Activated CD8-positive, alpha-beta memory T cell treated with anti-CD3 and anti-CD28 coated beads, Interleukin-2, amount 10 ng/mL, durations not matched to agents 7 days and 5 days (primary cell): ENCODE data around the gene OPTN. TPM values are rescaled to one million over a fixed set of nuclear protein-coding genes. Genes with fewer than 3 reads are reported as not detected.
A peak's percentile ranks its signal among the peaks of the same experiment; 100 is the strongest.
"Not testable (repeated sequence)": the region's sequence is repeated elsewhere in the genome, so short reads cannot be mapped to it uniquely, and the experiment has no call there.

Experiments used
- ATAC-seq: fragments of 150-1000 bp; cut with Tn5 transposase; one replicate; pipeline ENCODE4 v1.10.0; 2021; ENCODE audit warnings: moderate library complexity
- CTCF ChIA-PET: fragments of 350-600 bp; sonication (Branson Sonifier 250); formaldehyde crosslinking; loops from one replicate; lab custom pipeline; 2021; ENCODE audit warnings: antibody characterized with exemption; lab: Charles Lee
- DNase-seq: peaks from one replicate; pipeline ENCODE4 v3.0.0-alpha.2; 2020
- H3K27ac Mint-ChIP-seq: one replicate; pipeline ENCODE4 v1.8.0; 2021; ENCODE audit warnings: mild to moderate bottlenecking, mixed read lengths
- H3K27me3 Mint-ChIP-seq: one replicate; pipeline ENCODE4 v1.8.0; 2021; ENCODE audit warnings: mixed read lengths
- H3K36me3 Mint-ChIP-seq: one replicate; pipeline ENCODE4 v1.8.0; 2021; ENCODE audit warnings: mild to moderate bottlenecking, mixed read lengths
- H3K4me1 Mint-ChIP-seq: one replicate; pipeline ENCODE4 v1.8.0; 2021; ENCODE audit warnings: mixed read lengths
- H3K4me3 Mint-ChIP-seq: one replicate; pipeline ENCODE4 v1.8.0; 2021; ENCODE audit warnings: mild to moderate bottlenecking, moderate library complexity, mixed read lengths
- H3K9me3 Mint-ChIP-seq: one replicate; pipeline ENCODE4 v1.8.0; 2022; ENCODE audit warnings: low read depth, mixed read lengths
- total RNA-seq, 2 experiments: library from RNA; stranded (reverse); gene quantifications; one replicate each; pipeline ENCODE4 v1.2.3, GENCODE V29; 2021

OPTN gene
- total RNA-seq, 2 experiments from 2014 or later: 111 to 112 TPM

GRCh38 chr10:13147161-13147560 lies 47.2 kb downstream of the OPTN start:
- Mint-ChIP-seq H3K9me3 (peaks cover 3% of the 10 kb centered on the region), H3K36me3 (peaks cover 25% of the 10 kb centered on the region), H3K27me3 (no peaks in the 10 kb centered on the region), H3K4me1 (no peaks in the 10 kb centered on the region), H3K4me3 (no peak overlapping the region), H3K27ac (no peak overlapping the region)
- no peak for ATAC-seq
- no peak for DNase-seq
- CTCF ChIA-PET: interaction anchor here (2.6 kb wide), 1 partner anchor 14 kb away, joined by 9 read pairs; the partner anchor contains the start of gene MCM10

GRCh38 chr10:13152296-13152695 lies 52.3 kb downstream of the OPTN start:
- CTCF ChIA-PET: interaction anchor here (1.4 kb wide), 2 partner anchors 9 to 150 kb away, joined by 3 to 4 read pairs; partner anchors contain the start of gene MCM10
- H3K4me1 Mint-ChIP-seq: peaks cover under 1% of the 10 kb centered on the region

GRCh38 chr10:13155860-13156259 lies 55.9 kb downstream of the OPTN start:
- H3K4me3 Mint-ChIP-seq, H3K9me3 Mint-ChIP-seq, H3K36me3 Mint-ChIP-seq, CTCF ChIA-PET, ATAC-seq, H3K27me3 Mint-ChIP-seq, DNase-seq, H3K27ac Mint-ChIP-seq: not testable (repeated sequence)
- peaks cover 15% of the 10 kb centered on the region for H3K4me1 Mint-ChIP-seq

More at GRCh38 chr10:13152296-13152695, 52.3 kb downstream of the OPTN start:
- Mint-ChIP-seq H3K27ac (no peak overlapping the region), H3K27me3 (no peaks in the 10 kb centered on the region), H3K36me3 (no peaks in the 10 kb centered on the region), H3K4me3 (no peak overlapping the region), H3K9me3 (no peaks in the 10 kb centered on the region)
- ATAC-seq (no peak), DNase-seq (no peak)

GRCh38 chr10:13158401-13158800 lies 58.4 kb downstream of the OPTN start:
- peak overlapping the region; percentile 54 for H3K4me3 Mint-ChIP-seq
- H3K4me1 Mint-ChIP-seq: peaks cover 32% of the 10 kb centered on the region
- H3K9me3 Mint-ChIP-seq: no peaks in the 10 kb centered on the region
- ATAC-seq: no peak
- CTCF ChIA-PET: interaction anchor here (1.0 kb wide), 1 partner anchor 144 kb away, joined by 4 read pairs; no protein-coding TSS in a partner anchor
- H3K27ac Mint-ChIP-seq: peak overlapping the region; percentile 67
- H3K27me3 Mint-ChIP-seq: peaks cover 2% of the 10 kb centered on the region
- DNase-seq: no peak
- peaks cover 6% of the 10 kb centered on the region for H3K36me3 Mint-ChIP-seq

GRCh38 chr10:13160934-13161856 lies 61.2 kb downstream of the OPTN start, which contains the start of gene MCM10:
Gene MCM10, plus strand, starts transcription at chr10:13161558. Its CDS starts 2,645 bp downstream, at chr10:13164203.
- Mint-ChIP-seq H3K27ac (peak within 1 kb of the TSS; percentile 84), H3K4me3 (peak within 1 kb of the TSS; percentile 88), H3K4me1 (peaks cover 47% of the 10 kb centered on the region), H3K36me3 (peaks cover 20% of the 10 kb centered on the region), H3K9me3 (no peaks in the 10 kb centered on the region), H3K27me3 (peaks cover 2% of the 10 kb centered on the region)
- CTCF ChIA-PET: interaction anchor here (0.6 to 3.4 kb wide), 19 partner anchors 9 to 626 kb away, joined by 3 to 55 read pairs (median 4); partner anchors contain the start of genes OPTN and PHYH
- ATAC-seq (peak; percentile 99), DNase-seq (peak; percentile 99)

- peak; percentile 55 for DNase-seq
These were observed 61.9 kb downstream of the OPTN start for GRCh38 chr10:13161857-13162271.

GRCh38 chr10:13163859-13164258 lies 63.9 kb downstream of the OPTN start:
- Mint-ChIP-seq H3K4me3 (no peak overlapping the region), H3K9me3 (no peaks in the 10 kb centered on the region), H3K36me3 (peaks cover 31% of the 10 kb centered on the region), H3K27me3 (peaks cover 2% of the 10 kb centered on the region), H3K27ac (no peak overlapping the region), H3K4me1 (peaks cover 44% of the 10 kb centered on the region)
- DNase-seq (no peak), ATAC-seq (no peak)
- CTCF ChIA-PET: no interaction called here

More at GRCh38 chr10:13161857-13162271, 61.9 kb downstream of the OPTN start:
- Mint-ChIP-seq H3K27me3 (peaks cover 2% of the 10 kb centered on the region), H3K4me1 (peaks cover 49% of the 10 kb centered on the region), H3K4me3 (peak overlapping the region; percentile 88), H3K9me3 (no peaks in the 10 kb centered on the region), H3K27ac (peak overlapping the region; percentile 69), H3K36me3 (peaks cover 23% of the 10 kb centered on the region)
- CTCF ChIA-PET: interaction anchor here (0.6 to 3.4 kb wide), 17 partner anchors 9 to 625 kb away, joined by 3 to 55 read pairs (median 5); partner anchors contain the start of genes OPTN and PHYH
- ATAC-seq: peak; percentile 27

GRCh38 chr10:13165177-13165576 lies 65.2 kb downstream of the OPTN start:
- CTCF ChIA-PET: no interaction called here
- H3K27ac Mint-ChIP-seq: no peak overlapping the region
- H3K36me3 Mint-ChIP-seq: peaks cover 36% of the 10 kb centered on the region
- ATAC-seq (no peak), DNase-seq (no peak)
- no peaks in the 10 kb centered on the region for H3K27me3 Mint-ChIP-seq
- peaks cover 39% of the 10 kb centered on the region for H3K4me1 Mint-ChIP-seq
- H3K9me3 Mint-ChIP-seq: no peaks in the 10 kb centered on the region
- no peak overlapping the region for H3K4me3 Mint-ChIP-seq

- CTCF ChIA-PET: no interaction called here
- peaks cover 45% of the 10 kb centered on the region for H3K36me3 Mint-ChIP-seq
- peaks cover 22% of the 10 kb centered on the region for H3K4me1 Mint-ChIP-seq
- ATAC-seq (no peak), DNase-seq (no peak)
- H3K27ac Mint-ChIP-seq: no peak overlapping the region
- H3K27me3 Mint-ChIP-seq: no peaks in the 10 kb centered on the region
- H3K9me3 Mint-ChIP-seq: no peaks in the 10 kb centered on the region
- H3K4me3 Mint-ChIP-seq: no peak overlapping the region
These were observed 67.6 kb downstream of the OPTN start for GRCh38 chr10:13167568-13167967.

- no peak overlapping the region for H3K4me3 Mint-ChIP-seq
- ATAC-seq (no peak), DNase-seq (no peak)
- no peak overlapping the region for H3K27ac Mint-ChIP-seq
- CTCF ChIA-PET: no interaction called here
- peaks cover 13% of the 10 kb centered on the region for H3K4me1 Mint-ChIP-seq
- no peaks in the 10 kb centered on the region for H3K9me3 Mint-ChIP-seq
- H3K27me3 Mint-ChIP-seq: no peaks in the 10 kb centered on the region
- peaks cover 51% of the 10 kb centered on the region for H3K36me3 Mint-ChIP-seq
These were observed 68.8 kb downstream of the OPTN start for GRCh38 chr10:13168781-13169180.

- H3K4me3 Mint-ChIP-seq: no peak overlapping the region
- no peaks in the 10 kb centered on the region for H3K9me3 Mint-ChIP-seq
- no peak for DNase-seq
- CTCF ChIA-PET: interaction anchor here (0.7 kb wide), 2 partner anchors 20 to 128 kb away, joined by 3 read pairs; no protein-coding TSS in a partner anchor
- H3K27me3 Mint-ChIP-seq: no peaks in the 10 kb centered on the region
- no peak overlapping the region for H3K27ac Mint-ChIP-seq
- ATAC-seq: no peak
- no peaks in the 10 kb centered on the region for H3K4me1 Mint-ChIP-seq
- peaks cover 64% of the 10 kb centered on the region for H3K36me3 Mint-ChIP-seq
These were observed 73.7 kb downstream of the OPTN start for GRCh38 chr10:13173616-13174015.

GRCh38 chr10:13180788-13181187 lies 80.8 kb downstream of the OPTN start:
- peaks cover 9% of the 10 kb centered on the region for H3K4me1 Mint-ChIP-seq
- CTCF ChIA-PET: interaction anchor here (2.1 kb wide), 1 partner anchor 19 kb away, joined by 8 read pairs; the partner anchor contains the start of gene MCM10
- no peak overlapping the region for H3K4me3 Mint-ChIP-seq
- peak; percentile 70 for ATAC-seq
- no peak overlapping the region for H3K27ac Mint-ChIP-seq
- no peaks in the 10 kb centered on the region for H3K9me3 Mint-ChIP-seq
- H3K36me3 Mint-ChIP-seq: peaks cover 75% of the 10 kb centered on the region
- DNase-seq: peak; percentile 44
- H3K27me3 Mint-ChIP-seq: no peaks in the 10 kb centered on the region

- peaks cover 9% of the 10 kb centered on the region for H3K4me1 Mint-ChIP-seq
These were observed 82.5 kb downstream of the OPTN start for GRCh38 chr10:13182424-13182823.

More at GRCh38 chr10:13182424-13182823, 82.5 kb downstream of the OPTN start:
- H3K27ac Mint-ChIP-seq: no peak overlapping the region
- H3K4me3 Mint-ChIP-seq: no peak overlapping the region
- H3K9me3 Mint-ChIP-seq: no peaks in the 10 kb centered on the region
- DNase-seq (no peak), ATAC-seq (no peak)
- H3K27me3 Mint-ChIP-seq: no peaks in the 10 kb centered on the region
- CTCF ChIA-PET: no interaction called here
- peaks cover 79% of the 10 kb centered on the region for H3K36me3 Mint-ChIP-seq
